HEK293T (cell line): ENCODE data around the gene CCDC127.
"Not testable (repeated sequence)": the region's sequence is repeated elsewhere in the genome, so short reads cannot be mapped to it uniquely, and the experiment has no call there.

Experiments
- CTCF ChIA-PET: fragments of 350-600 bp; formaldehyde crosslinking; extraction: SDS; loops from one replicate; lab custom pipeline; 2021; ENCODE audit warnings: antibody characterized with exemption, inconsistent platforms; lab: Yijun Ruan, JAX
- POLR2A ChIA-PET: fragments of 350-600 bp; formaldehyde crosslinking; extraction: SDS; loops from one replicate; lab custom pipeline; 2020; ENCODE audit warnings: antibody characterized with exemption, inconsistent platforms; lab: Yijun Ruan, JAX
- DNase-seq: peaks from one replicate; pipeline ENCODE4 v3.0.0; 2012; ENCODE audit warnings: mixed read lengths; ENCODE audit errors: extremely low spot score
- ARNT ChIP-seq: fragments of 450-650 bp; IDR thresholded peaks from 2 replicates; pipeline ENCODE4 v1.6.1; 2017; ENCODE audit warnings: mild to moderate bottlenecking
- BHLHE40 ChIP-seq: fragments of 450-650 bp; IDR thresholded peaks from 2 replicates; pipeline ENCODE4 v1.6.1; 2016; ENCODE audit warnings: mild to moderate bottlenecking, moderate library complexity, borderline replicate concordance
- CTBP1 ChIP-seq: fragments of 450-650 bp; IDR thresholded peaks from 2 replicates; pipeline ENCODE4 v1.6.1; 2016; ENCODE audit warnings: borderline replicate concordance
- ELF4 ChIP-seq: fragments of 450-650 bp; IDR thresholded peaks from 2 replicates; pipeline ENCODE4 v1.6.1; 2017; ENCODE audit warnings: antibody characterized with exemption
- FOXA1 ChIP-seq: fragments of 450-650 bp; IDR thresholded peaks from 2 replicates; pipeline ENCODE4 v1.6.1; 2016; ENCODE audit warnings: mild to moderate bottlenecking
- FOXK2 ChIP-seq: fragments of 450-650 bp; IDR thresholded peaks from 2 replicates; pipeline ENCODE4 v1.6.1; 2016; ENCODE audit warnings: mild to moderate bottlenecking
- FOXM1 ChIP-seq: fragments of 450-650 bp; IDR thresholded peaks from 2 replicates; pipeline ENCODE4 v1.6.1; 2017; ENCODE audit warnings: mild to moderate bottlenecking, borderline replicate concordance
- HDGF ChIP-seq: fragments of 450-650 bp; IDR thresholded peaks from 2 replicates; pipeline ENCODE4 v1.6.1; 2017; ENCODE audit warnings: antibody characterized with exemption, borderline replicate concordance
- L3MBTL2 ChIP-seq: fragments of 450-650 bp; conservative IDR thresholded peaks from 2 replicates; pipeline ENCODE4 v1.6.1; 2016; ENCODE audit warnings: mild to moderate bottlenecking
- LEF1 ChIP-seq: fragments of 450-650 bp; IDR thresholded peaks from 2 replicates; pipeline ENCODE4 v1.6.1; 2017; ENCODE audit warnings: mild to moderate bottlenecking, borderline replicate concordance
- NFRKB ChIP-seq: fragments of 450-650 bp; IDR thresholded peaks from 2 replicates; pipeline ENCODE4 v1.6.1; 2016; ENCODE audit warnings: mild to moderate bottlenecking, moderate library complexity
- SP1 ChIP-seq: fragments of 450-650 bp; IDR thresholded peaks from 2 replicates; pipeline ENCODE4 v1.6.1; 2017
- SUZ12 ChIP-seq: fragments of 450-650 bp; IDR thresholded peaks from 2 replicates; pipeline ENCODE4 v1.6.1; 2016; ENCODE audit warnings: mild to moderate bottlenecking
- TARDBP ChIP-seq: fragments of 450-650 bp; IDR thresholded peaks from 2 replicates; pipeline ENCODE4 v1.6.1; 2016
- ZNF384 ChIP-seq: fragments of 450-650 bp; IDR thresholded peaks from 2 replicates; pipeline ENCODE4 v1.6.1; 2016
- TF ChIP-seq, protein P1 (sequence below): fragments of 450-650 bp; IDR thresholded peaks from 2 replicates; pipeline ENCODE4 v1.6.1; 2016

The CCDC127 gene

DNA sequence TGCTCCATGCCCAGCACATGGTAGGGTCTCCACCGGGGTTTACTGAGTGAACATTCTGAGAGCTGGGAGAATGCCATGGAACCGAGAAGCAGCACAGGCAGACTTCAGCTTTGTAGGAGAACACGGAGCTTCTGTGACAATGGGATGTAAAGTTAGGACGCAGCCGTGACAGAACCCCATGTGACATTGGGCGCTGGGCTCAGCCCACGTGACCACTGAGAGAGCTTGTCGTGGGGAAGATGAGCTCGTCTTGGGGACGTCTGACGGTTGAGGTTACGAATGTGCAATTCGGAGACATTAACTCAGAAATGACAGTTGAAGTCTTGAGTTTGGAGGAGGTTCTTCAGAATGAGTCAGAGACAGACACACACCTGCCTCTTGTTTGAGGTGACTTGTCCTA lies 13.7 kb upstream of the CCDC127 start:
- TF ChIP-seq LEF1 (no peak), TARDBP (no peak), CTBP1 (no peak), FOXA1 (no peak), SUZ12 (no peak), SP1 (no peak), FOXM1 (no peak), FOXK2 (no peak), BHLHE40 (no peak), ZNF384 (no peak), ELF4 (no peak), HDGF (no peak), NFRKB (no peak), L3MBTL2 (no peak), ARNT (no peak)
- TF ChIP-seq, protein P1, sequence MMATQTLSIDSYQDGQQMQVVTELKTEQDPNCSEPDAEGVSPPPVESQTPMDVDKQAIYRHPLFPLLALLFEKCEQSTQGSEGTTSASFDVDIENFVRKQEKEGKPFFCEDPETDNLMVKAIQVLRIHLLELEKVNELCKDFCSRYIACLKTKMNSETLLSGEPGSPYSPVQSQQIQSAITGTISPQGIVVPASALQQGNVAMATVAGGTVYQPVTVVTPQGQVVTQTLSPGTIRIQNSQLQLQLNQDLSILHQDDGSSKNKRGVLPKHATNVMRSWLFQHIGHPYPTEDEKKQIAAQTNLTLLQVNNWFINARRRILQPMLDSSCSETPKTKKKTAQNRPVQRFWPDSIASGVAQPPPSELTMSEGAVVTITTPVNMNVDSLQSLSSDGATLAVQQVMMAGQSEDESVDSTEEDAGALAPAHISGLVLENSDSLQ: no peak
- ChIA-PET POLR2A (interaction anchor here (1.0 kb wide), 1 partner anchor 40 kb away, joined by 3 read pairs; the partner anchor contains the start of gene PDCD6), CTCF (interaction anchor here (0.6 kb wide), 1 partner anchor 37 kb away, joined by 3 read pairs; no protein-coding TSS in a partner anchor)
- no peak for DNase-seq

DNA sequence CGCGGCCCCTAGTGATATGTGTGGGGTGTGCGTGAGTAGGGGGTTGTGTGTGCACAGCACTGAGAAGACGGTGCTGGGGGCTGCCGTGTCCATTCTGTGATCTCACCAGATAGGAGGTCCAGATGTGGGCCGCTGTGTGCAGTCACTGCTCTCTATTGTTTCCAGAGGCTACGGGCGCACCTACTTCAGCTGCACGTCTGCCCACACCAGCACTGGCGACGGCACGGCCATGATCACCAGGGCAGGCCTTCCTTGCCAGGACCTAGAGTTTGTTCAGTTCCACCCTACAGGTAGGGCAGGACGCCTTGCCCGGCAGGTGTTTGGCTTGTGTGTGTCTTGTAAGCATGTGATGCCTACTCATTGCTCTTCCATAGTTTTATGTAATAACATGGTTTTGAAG lies 12.8 kb upstream of the CCDC127 start:
- CTCF ChIA-PET: no interaction called here
- no peak for TF ChIP-seq NFRKB
- TF ChIP-seq, protein P1: no peak
- TF ChIP-seq ELF4: no peak
- TF ChIP-seq CTBP1: no peak
- TF ChIP-seq LEF1: no peak
- TF ChIP-seq FOXA1: no peak
- TF ChIP-seq BHLHE40: no peak
- no peak for TF ChIP-seq SUZ12
- TF ChIP-seq ARNT: no peak
- TF ChIP-seq L3MBTL2: no peak
- TF ChIP-seq TARDBP: no peak
- TF ChIP-seq SP1: no peak
- no peak for TF ChIP-seq HDGF
- no peak for TF ChIP-seq ZNF384
- TF ChIP-seq FOXM1: no peak
- TF ChIP-seq FOXK2: no peak
- POLR2A ChIA-PET: no interaction called here
- DNase-seq: no peak

DNA sequence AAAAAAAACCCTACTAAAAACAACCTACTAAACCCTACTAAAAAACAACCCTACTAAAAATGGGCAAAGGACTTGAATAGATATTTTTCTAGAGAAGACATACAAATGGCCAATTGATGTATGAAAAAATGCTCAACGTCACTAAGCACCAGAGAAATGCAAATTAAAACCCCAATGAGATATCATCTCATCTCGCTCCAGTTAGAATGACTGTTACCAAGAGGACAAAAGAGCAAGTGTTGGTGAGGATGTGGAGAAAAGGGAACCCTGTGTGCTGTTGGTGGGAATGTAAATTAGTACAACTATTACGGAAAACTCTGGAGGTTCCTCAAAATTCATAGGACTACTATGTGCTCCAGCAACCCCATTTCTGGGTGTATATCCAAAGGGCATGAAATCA lies 10.9 kb upstream of the CCDC127 start:
- ChIA-PET CTCF (no interaction called here), POLR2A (no interaction called here)
- DNase-seq: no peak
- TF ChIP-seq FOXK2 (no peak), CTBP1 (no peak), NFRKB (no peak), L3MBTL2 (no peak), FOXM1 (no peak), TARDBP (no peak), FOXA1 (no peak), HDGF (no peak), SP1 (no peak), ELF4 (no peak)
- TF ChIP-seq, protein P1: no peak

DNA sequence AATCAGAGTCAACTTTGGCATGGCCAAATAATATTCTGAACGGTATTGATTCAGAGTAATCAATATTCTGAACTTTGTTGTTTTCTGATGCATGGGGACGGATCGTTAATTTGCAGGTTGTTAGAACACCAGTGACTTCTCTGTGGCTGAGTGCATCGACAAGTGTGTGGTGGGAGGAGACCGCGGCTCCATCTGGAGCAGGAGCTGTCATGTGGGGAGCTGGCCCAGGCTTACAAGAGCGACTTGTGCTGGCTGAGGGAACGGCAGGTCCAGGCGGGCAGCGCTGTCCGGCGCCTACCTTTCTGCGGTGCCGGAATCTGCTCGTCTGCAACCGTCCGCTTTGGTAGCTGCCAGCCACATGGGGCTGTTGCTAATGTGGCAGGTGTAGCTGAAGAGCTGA lies 9.4 kb upstream of the CCDC127 start:
- CTCF ChIA-PET, DNase-seq: not testable (repeated sequence)
- POLR2A ChIA-PET: interaction anchor here (1.1 kb wide), 1 partner anchor 9 kb away, joined by 3 read pairs; no protein-coding TSS in a partner anchor

DNA sequence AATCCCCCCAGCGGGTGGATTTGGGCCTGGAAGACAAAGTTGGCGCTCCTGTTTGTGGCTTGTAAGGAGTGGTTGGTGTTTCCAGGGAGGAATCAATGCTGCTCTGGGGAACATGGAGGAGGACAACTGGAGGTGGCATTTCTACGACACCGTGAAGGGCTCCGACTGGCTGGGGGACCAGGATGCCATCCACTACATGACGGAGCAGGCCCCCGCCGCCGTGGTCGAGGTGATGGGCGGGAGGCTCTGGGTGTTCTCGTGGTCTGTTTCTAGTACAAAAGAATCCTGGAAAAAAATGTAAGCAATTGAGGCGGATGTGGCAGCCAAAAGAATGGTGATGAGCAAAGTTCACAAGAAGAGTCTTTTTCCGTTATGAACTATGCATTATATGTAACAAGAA lies 7.4 kb upstream of the CCDC127 start:
- CTCF ChIA-PET: no interaction called here
- POLR2A ChIA-PET: no interaction called here
- no peak for DNase-seq
- TF ChIP-seq NFRKB (no peak), SP1 (no peak), FOXK2 (no peak), TARDBP (no peak), BHLHE40 (no peak), ARNT (no peak), HDGF (no peak), ZNF384 (no peak), FOXA1 (no peak), FOXM1 (no peak), SUZ12 (no peak), ELF4 (no peak), LEF1 (no peak), CTBP1 (no peak), L3MBTL2 (no peak)
- TF ChIP-seq, protein P1: no peak

DNA sequence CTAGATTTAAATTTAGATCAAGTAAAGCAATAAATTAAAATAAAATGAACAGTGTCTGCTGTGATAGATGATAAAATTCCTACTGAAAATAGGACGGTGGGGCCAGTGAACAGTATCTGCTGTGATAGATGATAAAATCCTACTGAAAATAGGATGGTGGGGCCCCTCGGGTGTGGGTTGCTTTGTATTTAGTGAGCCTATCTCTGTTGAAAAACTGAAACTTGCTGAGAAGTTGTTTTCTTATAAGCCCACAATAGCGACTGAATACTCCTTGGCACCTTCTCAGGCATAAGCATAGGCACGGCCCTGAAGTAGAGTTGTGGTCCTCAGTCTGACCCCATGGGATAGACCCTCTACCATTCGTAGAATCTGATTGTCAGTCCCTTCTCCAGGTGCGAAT lies 5.8 kb upstream of the CCDC127 start:
- ChIA-PET POLR2A (no interaction called here), CTCF (no interaction called here)
- no peak for DNase-seq
- TF ChIP-seq LEF1 (no peak), FOXM1 (no peak), SUZ12 (no peak), L3MBTL2 (no peak), CTBP1 (no peak), HDGF (no peak), FOXA1 (no peak), BHLHE40 (no peak), ARNT (no peak), FOXK2 (no peak), TARDBP (no peak)

DNA sequence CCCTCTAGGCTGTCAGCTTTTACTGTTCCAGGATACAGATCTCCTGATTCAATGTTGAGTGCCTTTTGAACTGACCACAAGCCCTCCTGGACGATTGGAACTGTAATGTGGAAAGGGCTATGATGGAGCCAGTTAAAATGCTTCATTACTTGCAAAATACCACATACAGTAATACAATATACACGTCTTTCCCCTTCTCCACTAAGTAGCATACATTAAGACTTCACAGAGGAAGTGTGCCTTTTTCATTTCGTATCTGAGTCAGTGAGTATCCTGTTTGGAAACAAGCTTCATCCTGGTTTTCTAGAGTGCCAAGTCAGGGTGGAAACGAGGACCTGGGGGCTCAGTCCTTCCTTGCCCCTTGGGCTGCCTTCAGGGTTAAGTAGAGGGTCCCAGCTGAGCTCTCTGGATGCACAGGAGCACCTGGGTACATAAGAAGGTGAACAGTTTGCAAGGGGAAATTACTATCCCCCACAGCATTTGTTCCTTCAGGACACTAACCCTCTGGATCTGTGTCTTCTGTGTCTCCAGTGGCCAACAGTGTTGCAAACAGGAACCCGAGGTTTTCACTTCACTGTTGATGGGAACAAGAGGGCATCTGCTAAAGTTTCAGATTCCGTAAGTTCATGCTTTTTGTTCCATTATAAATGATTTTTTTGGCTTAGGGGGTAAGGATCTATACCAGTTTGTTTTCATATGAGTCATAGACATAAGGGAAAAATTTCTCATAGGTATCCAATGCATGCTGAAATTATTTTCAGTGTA lies 5.2 kb upstream of the CCDC127 start:
- POLR2A ChIA-PET: not testable (repeated sequence)

More for the DNA sequence above, 5.2 kb upstream of the CCDC127 start:
- CTCF ChIA-PET, DNase-seq: not testable (repeated sequence)
